RWPE1 (cell line): ENCODE results near the gene RRP7A.
"Not testable (repeated sequence)": the region's sequence is repeated elsewhere in the genome, so short reads cannot be mapped to it uniquely, and the experiment has no call there.

Source experiments
- CTCF ChIA-PET: fragments of 350-600 bp; sonication (Branson Sonifier 250); formaldehyde crosslinking; extraction: SDS; loops from one replicate; lab custom pipeline; 2021; lab: Yijun Ruan, JAX
- POLR2A ChIA-PET: fragments of 400-600 bp; formaldehyde crosslinking; extraction: SDS; loops from one replicate; lab custom pipeline; 2020; ENCODE audit warnings: antibody characterized with exemption; ENCODE audit not compliant: low non-redundant PET; lab: Yijun Ruan, JAX
- DNase-seq: peaks from one replicate; pipeline ENCODE4 v3.0.0; 2012; ENCODE audit warnings: low spot score
- H3K27ac ChIP-seq: fragments of 450-650 bp; 2 replicates; pipeline ENCODE4 v1.5.1; 2017
- CTCF ChIP-seq: fragments of 450-650 bp; conservative IDR thresholded peaks from 2 replicates; pipeline ENCODE4 v1.5.1; 2017; ENCODE audit warnings: low read depth, mild to moderate bottlenecking

RRP7A gene

GRCh38 chr22:42484506-42484905 is 35.1 kb downstream of the RRP7A start:
- H3K27ac ChIP-seq = no peak overlapping the region
- POLR2A ChIA-PET = no interaction called here
- CTCF ChIA-PET = interaction anchor here (0.6 kb wide), 1 partner anchor 63 kb away, joined by 3 read pairs; no protein-coding TSS in a partner anchor
- no peak for DNase-seq
- TF ChIP-seq CTCF = no peak

- CTCF ChIA-PET, H3K27ac ChIP-seq, DNase-seq, POLR2A ChIA-PET: not testable (repeated sequence)
Measured at GRCh38 chr22:42483610-42484223, 35.9 kb downstream of the RRP7A start.

- no peak for DNase-seq
- POLR2A ChIA-PET = no interaction called here
- CTCF ChIA-PET = interaction anchor here (0.6 kb wide), 1 partner anchor 299 kb away, joined by 4 read pairs; no protein-coding TSS in a partner anchor
- H3K27ac ChIP-seq = no peak overlapping the region
- no peak for TF ChIP-seq CTCF
Measured at GRCh38 chr22:42475122-42475521, 44.5 kb downstream of the RRP7A start.

- no peak overlapping the region for H3K27ac ChIP-seq
- TF ChIP-seq CTCF = peak; percentile 77
- CTCF ChIA-PET = interaction anchor here (0.6 to 0.7 kb wide), 3 partner anchors 17 to 484 kb away, joined by 3 to 6 read pairs (median 3); no protein-coding TSS in a partner anchor
- DNase-seq = peak; percentile 44
- POLR2A ChIA-PET = no interaction called here
Measured at GRCh38 chr22:42473484-42474193, 46.0 kb downstream of the RRP7A start.

GRCh38 chr22:42472671-42473070 is 46.9 kb downstream of the RRP7A start:
- TF ChIP-seq CTCF = no peak
- ChIA-PET POLR2A (no interaction called here), CTCF (interaction anchor here (0.7 kb wide), 1 partner anchor 190 kb away, joined by 3 read pairs; no protein-coding TSS in a partner anchor)
- no peak overlapping the region for H3K27ac ChIP-seq
- no peak for DNase-seq

- POLR2A ChIA-PET = no interaction called here
- TF ChIP-seq CTCF = no peak
- CTCF ChIA-PET = no interaction called here
- no peak overlapping the region for H3K27ac ChIP-seq
- DNase-seq = no peak
Measured at GRCh38 chr22:42471441-42471840, 48.2 kb downstream of the RRP7A start.
